AG04449 (cell line): ENCODE measurements around the gene SDK1.

Experiments used
- CTCF ChIA-PET: fragments of 350-600 bp; formaldehyde crosslinking; extraction: SDS; loops from one replicate; lab custom pipeline; 2021; ENCODE audit warnings: antibody characterized with exemption; lab: Yijun Ruan, JAX
- POLR2A ChIA-PET: fragments of 400-600, 350-600 bp; formaldehyde crosslinking; extraction: SDS; loops from one replicate; lab custom pipeline; 2020; ENCODE audit warnings: antibody characterized with exemption, inconsistent platforms; lab: Yijun Ruan, JAX
- DNase-seq: peaks from one replicate; pipeline ENCODE4 v3.0.0-alpha.2; 2010; ENCODE audit warnings: low read depth, low spot score
- H3K4me3 ChIP-seq: 2 replicates; pipeline ENCODE4 v1.5.1; 2011; ENCODE audit warnings: low read depth, mild to moderate bottlenecking, control low read depth, low read length
- CTCF ChIP-seq: IDR thresholded peaks from one replicate; pipeline ENCODE4 v1.5.1; 2011; ENCODE audit warnings: mild to moderate bottlenecking, moderate library complexity, low read length, control low read depth, inconsistent platforms; ENCODE audit not compliant: insufficient read depth; ENCODE audit errors: missing control alignments

The SDK1 gene

GRCh38 chr7:3607847-3608246 lies 306.8 kb downstream of the SDK1 start:
- no peak for DNase-seq
- TF ChIP-seq CTCF, result no peak
- CTCF ChIA-PET, result no interaction called here
- H3K4me3 ChIP-seq, result no peak overlapping the region
- POLR2A ChIA-PET, result no interaction called here

GRCh38 chr7:3616306-3616705 lies 315.3 kb downstream of the SDK1 start:
- no peak for DNase-seq
- ChIA-PET CTCF (no interaction called here), POLR2A (no interaction called here)
- H3K4me3 ChIP-seq, result no peak overlapping the region
- TF ChIP-seq CTCF, result no peak

GRCh38 chr7:3630081-3630480 lies 329.0 kb downstream of the SDK1 start:
- no peak for DNase-seq
- POLR2A ChIA-PET, result no interaction called here
- no peak for TF ChIP-seq CTCF
- H3K4me3 ChIP-seq, result no peak overlapping the region
- CTCF ChIA-PET, result no interaction called here

- TF ChIP-seq CTCF, result no peak
- CTCF ChIA-PET, result no interaction called here
- DNase-seq, result no peak
- no peak overlapping the region for H3K4me3 ChIP-seq
- POLR2A ChIA-PET, result no interaction called here
These were observed 333.3 kb downstream of the SDK1 start for GRCh38 chr7:3634396-3634795.

- ChIA-PET CTCF (no interaction called here), POLR2A (no interaction called here)
- no peak overlapping the region for H3K4me3 ChIP-seq
- no peak for TF ChIP-seq CTCF
- DNase-seq, result no peak
These were observed 335.2 kb downstream of the SDK1 start for GRCh38 chr7:3636131-3636860.

GRCh38 chr7:3639253-3639652 lies 338.2 kb downstream of the SDK1 start:
- TF ChIP-seq CTCF, result no peak
- ChIA-PET POLR2A (no interaction called here), CTCF (no interaction called here)
- DNase-seq, result no peak
- no peak overlapping the region for H3K4me3 ChIP-seq
